HG03103 (cell line): ENCODE data around the gene NUP153.
A peak's percentile ranks its signal among the peaks of the same experiment; 100 is the strongest.
"Not testable (repeated sequence)": the region's sequence is repeated elsewhere in the genome, so short reads cannot be mapped to it uniquely, and the experiment has no call there.

ENCODE experiments used
- ATAC-seq: cut with Tn5 transposase; IDR thresholded peaks from one replicate; pipeline ENCODE4 v1.9.1; 2021; ENCODE audit warnings: low read depth; ENCODE audit not compliant: unreplicated experiment

Gene NUP153

GRCh38 chr6:17706580-17707370 is at the start of gene NUP153:
NUP153 (minus strand) TSS chr6:17706925; CDS start chr6:17706387, 538 bp downstream.
- ATAC-seq = peak; percentile 61

GRCh38 chr6:17754254-17754653 is 47.5 kb upstream of the NUP153 start:
- ATAC-seq = no peak

- not testable (repeated sequence) for ATAC-seq
Measured at GRCh38 chr6:17745324-17745723, 38.6 kb upstream of the NUP153 start.

- ATAC-seq = not testable (repeated sequence)
Measured at GRCh38 chr6:17744757-17745308, 38.1 kb upstream of the NUP153 start.

- ATAC-seq = no peak
Measured at GRCh38 chr6:17744019-17744756, 37.5 kb upstream of the NUP153 start.

GRCh38 chr6:17741507-17741906 is 34.8 kb upstream of the NUP153 start:
- no peak for ATAC-seq

GRCh38 chr6:17740559-17741220 is 34.0 kb upstream of the NUP153 start:
- no peak for ATAC-seq

GRCh38 chr6:17737704-17738252 is 31.1 kb upstream of the NUP153 start:
- ATAC-seq = no peak

GRCh38 chr6:17735311-17735710 is 28.6 kb upstream of the NUP153 start:
- ATAC-seq = not testable (repeated sequence)

- no peak for ATAC-seq
Measured at GRCh38 chr6:17730078-17730704, 23.5 kb upstream of the NUP153 start.

GRCh38 chr6:17729223-17730077 is 22.7 kb upstream of the NUP153 start:
- ATAC-seq = no peak

- no peak for ATAC-seq
Measured at GRCh38 chr6:17728551-17729222, 22.0 kb upstream of the NUP153 start.

GRCh38 chr6:17725083-17725482 is 18.4 kb upstream of the NUP153 start:
- no peak for ATAC-seq

GRCh38 chr6:17724341-17724740 is 17.6 kb upstream of the NUP153 start:
- ATAC-seq = no peak

GRCh38 chr6:17721671-17722070 is 14.9 kb upstream of the NUP153 start:
- no peak for ATAC-seq

GRCh38 chr6:17719323-17720041 is 12.8 kb upstream of the NUP153 start:
- no peak for ATAC-seq

- ATAC-seq = no peak
Measured at GRCh38 chr6:17716221-17716620, 9.5 kb upstream of the NUP153 start.
